CD4-positive, alpha-beta T cell treated with Interleukin-6 for 4 hours (primary cell): ENCODE measurements around the gene SEMA3B.
A peak's percentile ranks its signal among the peaks of the same experiment; 100 is the strongest.
"Not testable (repeated sequence)": the region's sequence is repeated elsewhere in the genome, so short reads cannot be mapped to it uniquely, and the experiment has no call there.

ENCODE experiments used
- DNase-seq: peaks from one replicate; pipeline ENCODE4 v3.0.0-alpha.2; 2020; ENCODE audit warnings: mixed read lengths

SEMA3B gene

DNA sequence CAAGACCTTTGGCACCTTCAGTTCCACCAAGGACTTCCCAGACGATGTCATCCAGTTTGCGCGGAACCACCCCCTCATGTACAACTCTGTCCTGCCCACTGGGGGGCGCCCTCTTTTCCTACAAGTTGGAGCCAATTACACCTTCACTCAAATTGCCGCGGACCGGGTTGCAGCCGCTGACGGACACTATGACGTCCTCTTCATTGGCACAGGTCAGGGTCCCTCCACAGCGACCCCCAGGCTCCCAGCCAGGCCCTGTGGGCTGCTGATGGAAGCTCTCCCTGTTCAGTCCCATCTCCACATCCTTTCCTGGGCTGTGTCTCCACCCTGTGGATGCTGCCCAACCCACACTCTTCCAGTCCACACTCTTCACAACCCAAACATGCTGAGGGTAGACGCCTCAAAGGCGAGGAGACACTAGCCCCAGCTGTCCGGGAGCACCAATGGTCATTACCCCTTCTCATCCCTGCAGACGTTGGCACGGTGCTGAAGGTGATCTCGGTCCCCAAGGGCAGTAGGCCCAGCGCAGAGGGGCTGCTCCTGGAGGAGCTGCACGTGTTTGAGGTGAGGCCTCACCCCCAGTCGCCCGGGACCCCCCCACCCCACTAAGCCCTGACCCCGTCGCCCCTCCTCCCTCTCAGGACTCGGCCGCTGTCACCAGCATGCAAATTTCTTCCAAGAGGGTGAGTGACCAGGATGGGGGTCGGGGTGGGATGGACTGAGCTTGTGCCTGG lies 5.6 kb downstream of the SEMA3B start:
- peak; percentile 81 for DNase-seq

GRCh38 chr3:50275141-50275995 lies 6.4 kb downstream of the SEMA3B start:
- DNase-seq, result no peak

- DNase-seq, result no peak
Observed at GRCh38 chr3:50275996-50276761, 7.2 kb downstream of the SEMA3B start.

- DNase-seq, result no peak
Observed at GRCh38 chr3:50276762-50277101, 7.8 kb downstream of the SEMA3B start.

- DNase-seq, result no peak
Observed at GRCh38 chr3:50278123-50278879, 9.4 kb downstream of the SEMA3B start.

GRCh38 chr3:50278880-50279224 lies 9.9 kb downstream of the SEMA3B start, which contains the start of gene LSMEM2:
LSMEM2 (plus strand) TSS chr3:50279087; CDS start chr3:50279114, 27 bp downstream.
- DNase-seq, result no peak

- no peak for DNase-seq
Observed at GRCh38 chr3:50279255-50280016, 10.5 kb downstream of the SEMA3B start.

- DNase-seq, result not testable (repeated sequence)
Observed at GRCh38 chr3:50284121-50284520, 15.2 kb downstream of the SEMA3B start.

- DNase-seq, result no peak
Observed at GRCh38 chr3:50286322-50287227, 17.6 kb downstream of the SEMA3B start.

- no peak for DNase-seq
Observed at GRCh38 chr3:50287262-50287661, 18.3 kb downstream of the SEMA3B start.

DNA sequence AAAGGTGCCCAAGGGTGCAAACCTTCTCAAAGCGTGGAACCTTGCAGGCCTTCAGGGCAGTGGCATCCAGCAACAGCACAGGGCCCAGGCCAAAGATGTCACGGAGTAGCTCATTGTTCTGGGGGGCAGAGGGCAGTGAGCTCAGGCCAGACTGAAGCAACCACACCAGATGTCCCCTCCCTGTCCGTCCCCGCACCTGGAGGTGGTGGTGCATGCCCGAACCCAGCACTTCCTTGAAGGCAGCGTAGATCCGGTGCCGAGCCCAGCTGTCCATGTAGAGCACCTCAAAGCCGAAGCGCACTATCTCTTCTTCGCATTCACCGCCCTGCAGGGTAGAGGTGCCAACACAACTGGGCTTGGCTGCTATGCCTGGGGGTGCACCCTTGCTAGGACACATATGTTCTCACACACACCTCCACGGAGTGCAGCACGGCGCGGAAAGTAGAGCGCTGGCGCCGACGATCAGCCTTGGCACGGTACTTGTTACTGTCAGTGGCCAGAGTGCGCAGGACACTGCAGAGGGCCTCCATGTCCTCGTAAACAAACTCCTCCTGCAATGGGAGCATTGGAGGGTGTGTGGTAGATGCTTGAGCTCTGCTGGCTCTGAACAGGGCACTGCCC lies 19.6 kb downstream of the SEMA3B start:
- DNase-seq, result no peak

GRCh38 chr3:50289130-50289529 lies 20.2 kb downstream of the SEMA3B start:
- DNase-seq, result no peak

DNA sequence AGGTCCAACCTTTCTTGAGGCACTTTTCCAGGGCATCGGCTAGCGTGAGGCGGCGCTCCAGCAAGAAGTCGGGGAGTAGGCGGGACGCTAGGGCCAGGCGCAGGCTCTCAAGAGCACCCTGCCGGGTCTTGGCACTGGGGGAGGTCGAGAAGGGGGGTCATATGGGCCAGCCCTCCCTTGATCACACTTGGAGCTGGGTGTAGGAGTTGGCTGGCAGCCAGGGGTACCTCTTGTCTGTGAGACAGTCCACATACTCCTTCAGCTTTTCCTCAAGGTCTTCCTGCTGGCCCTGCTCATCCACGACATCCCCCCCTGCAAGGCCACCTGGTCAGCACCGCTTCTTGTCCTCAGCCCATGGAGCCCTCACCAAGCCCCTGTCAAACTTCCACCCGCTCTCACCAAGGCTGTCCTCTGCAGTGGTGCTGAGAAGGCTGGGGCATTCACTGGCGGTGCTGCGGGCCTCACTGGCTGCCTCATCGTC lies 21.3 kb downstream of the SEMA3B start:
- DNase-seq, result no peak

DNA sequence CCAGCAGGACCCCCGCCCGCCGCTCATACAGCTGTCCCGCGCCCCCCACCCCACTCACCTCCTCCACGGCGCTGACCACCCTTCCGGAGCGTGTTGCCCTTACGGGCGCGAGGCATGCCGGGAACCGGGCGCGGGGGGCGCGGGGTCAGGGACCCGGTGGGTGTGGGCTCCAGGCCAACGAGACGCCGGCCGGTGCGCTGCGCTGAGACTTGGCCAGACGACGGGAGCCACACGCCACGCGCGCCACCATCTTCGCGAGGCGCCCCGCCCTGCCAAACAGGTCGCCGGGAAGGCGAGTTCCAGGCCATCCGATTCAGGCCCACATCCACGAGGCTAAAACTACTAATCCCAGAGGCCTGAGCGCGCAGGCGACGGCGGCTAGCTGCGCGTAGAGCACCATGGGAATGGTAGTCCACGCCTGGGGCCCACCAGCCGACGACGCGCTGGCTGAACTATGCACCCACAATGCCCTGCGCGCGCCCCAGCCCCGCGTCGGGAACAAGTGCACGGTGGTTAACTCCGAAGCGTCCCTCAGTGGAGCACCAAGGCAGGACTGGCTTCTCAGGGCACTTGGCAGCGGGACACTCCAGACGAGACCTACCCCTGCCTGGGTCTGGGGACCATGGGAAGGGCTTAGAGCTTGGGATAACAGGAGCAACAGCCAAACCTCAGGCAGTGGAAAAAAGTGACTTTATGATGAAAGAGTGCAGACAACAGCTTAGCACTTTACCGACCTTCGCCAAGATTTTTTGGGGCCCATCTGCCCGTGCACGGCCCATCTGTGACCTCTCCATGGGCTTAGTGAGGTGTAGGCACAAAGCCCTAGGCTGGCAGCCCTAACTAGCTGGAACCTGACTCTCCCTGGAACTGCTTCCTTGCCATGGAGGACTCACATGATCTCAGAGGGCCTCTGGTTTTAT lies 23.5 kb downstream of the SEMA3B start, which contains the start of gene IFRD2:
Gene IFRD2 (minus strand): TSS at position 271 of the 920 bp plus-strand sequence. CDS start 155 bp downstream, at position 116.
- peak; percentile 97 for DNase-seq

DNA sequence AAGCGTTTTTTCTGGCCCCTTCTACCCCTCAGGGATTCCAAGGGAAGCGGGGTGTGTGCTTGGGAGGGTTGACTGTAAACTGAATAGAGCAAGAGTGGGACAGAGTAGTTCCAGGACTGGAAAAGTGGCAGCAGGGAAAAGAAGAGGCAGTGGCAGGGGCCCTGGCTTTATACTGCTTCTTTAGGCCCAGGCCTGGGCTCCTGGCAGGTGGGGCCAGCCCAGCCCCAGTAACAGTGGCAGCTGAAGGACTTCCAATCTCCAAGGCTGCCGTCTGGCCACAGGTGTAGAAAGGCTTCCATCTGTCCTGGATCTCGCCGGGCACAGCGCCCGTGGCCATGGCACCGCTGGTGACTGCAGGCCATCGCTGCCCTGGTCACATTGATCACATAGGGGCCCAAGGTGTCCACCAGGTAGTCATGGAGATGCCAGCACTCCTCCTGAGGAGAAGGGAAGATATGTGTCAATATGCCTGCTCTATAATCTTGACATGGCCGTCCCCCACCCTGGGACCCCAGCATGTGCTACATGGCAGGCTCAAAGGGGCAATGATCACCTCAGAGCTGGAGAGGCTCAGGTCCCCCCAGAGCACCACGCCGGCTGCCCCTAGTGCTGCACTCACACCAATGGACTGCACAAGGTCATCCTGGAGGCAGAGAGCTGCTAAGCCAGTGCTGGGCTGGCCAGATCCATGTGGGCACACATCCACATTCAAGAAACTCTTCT lies 24.3 kb downstream of the SEMA3B start:
- no peak for DNase-seq

- DNase-seq, result no peak
Observed at GRCh38 chr3:50294089-50294488, 25.1 kb downstream of the SEMA3B start.

- DNase-seq, result no peak
Observed at GRCh38 chr3:50294492-50295403, 25.8 kb downstream of the SEMA3B start.
